Measurements from ENCODE around the gene EFCAB14.
"Not testable (repeated sequence)": the region's sequence is repeated elsewhere in the genome, so short reads cannot be mapped to it uniquely, and the experiment has no call there.

EFCAB14 gene

GRCh38 chr1:46684670-46685069, 34.2 kb downstream of the EFCAB14 start:
- DNase-seq (ENCODE audit: low spot score), result no peak

- DNase-seq (ENCODE audit: low spot score), result no peak
Observed at GRCh38 chr1:46682064-46682463, 36.9 kb downstream of the EFCAB14 start.

- no peak for DNase-seq (ENCODE audit: low spot score)
Observed at GRCh38 chr1:46681333-46682034, 37.4 kb downstream of the EFCAB14 start.

- no peak for DNase-seq (ENCODE audit: low spot score)
Observed at GRCh38 chr1:46679789-46680573, 38.9 kb downstream of the EFCAB14 start.

- no peak for DNase-seq (ENCODE audit: low spot score)
Observed at GRCh38 chr1:46677339-46677738, 41.6 kb downstream of the EFCAB14 start.

GRCh38 chr1:46676531-46676930, 42.4 kb downstream of the EFCAB14 start:
- no peak for DNase-seq (ENCODE audit: low spot score)

- DNase-seq (ENCODE audit: low spot score), result no peak
Observed at GRCh38 chr1:46675549-46676314, 43.2 kb downstream of the EFCAB14 start.

- DNase-seq (ENCODE audit: low spot score), result no peak
Observed at GRCh38 chr1:46673749-46674182, 45.1 kb downstream of the EFCAB14 start.

GRCh38 chr1:46672696-46673095, 46.2 kb downstream of the EFCAB14 start:
- no peak for DNase-seq (ENCODE audit: low spot score)

GRCh38 chr1:46671554-46671953, 47.4 kb downstream of the EFCAB14 start, which contains the start of gene TEX38:
TEX38 (plus strand) TSS chr1:46671854; CDS start chr1:46671935, 81 bp downstream.
- DNase-seq (ENCODE audit: low spot score), result no peak

GRCh38 chr1:46670134-46670533, 48.8 kb downstream of the EFCAB14 start:
- no peak for DNase-seq (ENCODE audit: low spot score)

- DNase-seq (ENCODE audit: low spot score), result peak; percentile 66
Observed at GRCh38 chr1:46667782-46668760, 50.8 kb downstream of the EFCAB14 start, which contains the start of gene ATPAF1. ATPAF1 (minus strand) TSS chr1:46668364; CDS start chr1:46668322, 42 bp downstream.

GRCh38 chr1:46665983-46666382, 52.9 kb downstream of the EFCAB14 start:
- DNase-seq (ENCODE audit: low spot score), result no peak

GRCh38 chr1:46662919-46663318, 56.0 kb downstream of the EFCAB14 start:
- DNase-seq (ENCODE audit: low spot score), result not testable (repeated sequence)

GRCh38 chr1:46660116-46660515, 58.8 kb downstream of the EFCAB14 start:
- not testable (repeated sequence) for DNase-seq (ENCODE audit: low spot score)

- no peak for DNase-seq (ENCODE audit: low spot score)
Observed at GRCh38 chr1:46659307-46659870, 59.5 kb downstream of the EFCAB14 start.

- DNase-seq (ENCODE audit: low spot score), result no peak
Observed at GRCh38 chr1:46657775-46658174, 61.1 kb downstream of the EFCAB14 start.

GRCh38 chr1:46656643-46657042, 62.3 kb downstream of the EFCAB14 start:
- DNase-seq (ENCODE audit: low spot score), result no peak

- DNase-seq (ENCODE audit: low spot score), result no peak
Observed at GRCh38 chr1:46655848-46656247, 63.1 kb downstream of the EFCAB14 start.

- not testable (repeated sequence) for DNase-seq (ENCODE audit: low spot score)
Observed at GRCh38 chr1:46654698-46655097, 64.2 kb downstream of the EFCAB14 start.

- DNase-seq (ENCODE audit: low spot score), result no peak
Observed at GRCh38 chr1:46654012-46654411, 64.9 kb downstream of the EFCAB14 start.
